HPDE6-E6E7 (cell line): ENCODE data around the gene ACR.

Experiments used
- DNase-seq: peaks from one replicate; pipeline ENCODE4 v3.0.0; 2011; ENCODE audit warnings: missing footprints; ENCODE audit errors: extremely low spot score

ACR gene

GRCh38 chr22:50737728-50738648 lies at the start of gene ACR:
Gene ACR, plus strand, starts transcription at chr22:50738204. Its CDS starts 32 bp downstream, at chr22:50738236.
- DNase-seq: no peak

GRCh38 chr22:50688448-50688847 lies 49.6 kb upstream of the ACR start:
- no peak for DNase-seq

GRCh38 chr22:50691521-50691920 lies 46.5 kb upstream of the ACR start:
- no peak for DNase-seq

GRCh38 chr22:50693462-50693861 lies 44.5 kb upstream of the ACR start:
- DNase-seq: no peak

- no peak for DNase-seq
These were observed 43.9 kb upstream of the ACR start for GRCh38 chr22:50694099-50694605.

- DNase-seq: no peak
These were observed 43.1 kb upstream of the ACR start for GRCh38 chr22:50694766-50695420.

- no peak for DNase-seq
These were observed 42.4 kb upstream of the ACR start for GRCh38 chr22:50695421-50696250.

- no peak for DNase-seq
These were observed 41.7 kb upstream of the ACR start for GRCh38 chr22:50696251-50696798.

- no peak for DNase-seq
These were observed 41.0 kb upstream of the ACR start for GRCh38 chr22:50696799-50697561.

GRCh38 chr22:50697667-50698506 lies 40.1 kb upstream of the ACR start:
- no peak for DNase-seq

GRCh38 chr22:50698546-50698945 lies 39.5 kb upstream of the ACR start:
- DNase-seq: no peak

- no peak for DNase-seq
These were observed 38.8 kb upstream of the ACR start for GRCh38 chr22:50699001-50699755.

- no peak for DNase-seq
These were observed 38.1 kb upstream of the ACR start for GRCh38 chr22:50699756-50700386.

GRCh38 chr22:50700387-50701075 lies 37.5 kb upstream of the ACR start:
- no peak for DNase-seq

- DNase-seq: no peak
These were observed 37.0 kb upstream of the ACR start for GRCh38 chr22:50701076-50701419.

- DNase-seq: no peak
These were observed 36.4 kb upstream of the ACR start for GRCh38 chr22:50701428-50702154.

GRCh38 chr22:50702261-50702671 lies 35.7 kb upstream of the ACR start:
- DNase-seq: no peak
